ENCODE data around the gene ADRA1B. TPM values are rescaled to one million over a fixed set of nuclear protein-coding genes. Genes with fewer than 3 reads are reported as not detected.
A peak's percentile ranks its signal among the peaks of the same experiment; 100 is the strongest.

ADRA1B gene
- total RNA-seq, 1 experiment from 2014 or later = 0.29 TPM

- Histone ChIP-seq H3K4me1 (ENCODE audit: insufficient read depth, low read length) (peaks cover 20% of the 10 kb centered on the region), H2AFZ (ENCODE audit: low read length) (no peak overlapping the region), H3K9ac (ENCODE audit: low read length) (no peak overlapping the region), H3K4me3 (ENCODE audit: low read length) (no peak overlapping the region), H3K9me2 (replicated peaks; ENCODE audit: low read length) (no peaks in the 10 kb centered on the region), H3K79me2 (ENCODE audit: low read length) (no peaks in the 10 kb centered on the region), H3K9me3 (ENCODE audit: low read length) (no peaks in the 10 kb centered on the region), H3F3A (ENCODE audit: low read length, unreplicated experiment) (no peaks in the 10 kb centered on the region), H3K4me2 (ENCODE audit: low read length) (no peak overlapping the region), H3K27ac (ENCODE audit: low read length) (no peak overlapping the region), H3K36me3 (ENCODE audit: low read depth, low read length) (no peaks in the 10 kb centered on the region), H3K27me3 (ENCODE audit: low read length) (no peaks in the 10 kb centered on the region), H4K20me1 (ENCODE audit: low read length) (no peaks in the 10 kb centered on the region)
- ATAC-seq (no peak), DNase-seq (no peak)
- no TSS peak for BruUV-seq (replicated peaks)
- ChIA-PET CTCF (no interaction called here), POLR2A (ENCODE audit: unreplicated experiment) (no interaction called here)
- intact Hi-C loops (cut with micrococcal nuclease) = no loop called here
- no peak for TF ChIP-seq CTCF (conservative IDR thresholded peaks at IDR 0.05; ENCODE audit: low read depth, low read length)
- TF ChIP-seq EZH2phosphoT487 (IDR thresholded peaks at IDR 0.05; ENCODE audit: borderline replicate concordance, low read length) = no peak
- TF ChIP-seq EZH2 (IDR thresholded peaks at IDR 0.05; ENCODE audit: low read length, unreplicated experiment) = no peak
Observed at GRCh38 chr5:159971931-159972461, 55.7 kb downstream of the ADRA1B start.

- H3K27ac ChIP-seq (ENCODE audit: low read length) = no peak overlapping the region
- no peaks in the 10 kb centered on the region for H3K36me3 ChIP-seq (ENCODE audit: low read depth, low read length)
- no peak overlapping the region for H3K9ac ChIP-seq (ENCODE audit: low read length)
- H3K4me3 ChIP-seq (ENCODE audit: low read length) = no peak overlapping the region
- no peaks in the 10 kb centered on the region for H3K9me2 ChIP-seq (replicated peaks; ENCODE audit: low read length)
- ATAC-seq = no peak
- H3F3A ChIP-seq (ENCODE audit: low read length, unreplicated experiment) = no peaks in the 10 kb centered on the region
- H3K4me1 ChIP-seq (ENCODE audit: insufficient read depth, low read length) = peaks cover 20% of the 10 kb centered on the region
- intact Hi-C loops (cut with micrococcal nuclease) = no loop called here
- POLR2A ChIA-PET (ENCODE audit: unreplicated experiment) = no interaction called here
- H3K4me2 ChIP-seq (ENCODE audit: low read length) = no peak overlapping the region
- TF ChIP-seq EZH2 (IDR thresholded peaks at IDR 0.05; ENCODE audit: low read length, unreplicated experiment) (no peak), CTCF (conservative IDR thresholded peaks at IDR 0.05; ENCODE audit: low read depth, low read length) (no peak), EZH2phosphoT487 (IDR thresholded peaks at IDR 0.05; ENCODE audit: borderline replicate concordance, low read length) (no peak)
- BruUV-seq (replicated peaks) = no TSS peak
- DNase-seq = no peak
- H3K79me2 ChIP-seq (ENCODE audit: low read length) = no peaks in the 10 kb centered on the region
- no peak overlapping the region for H2AFZ ChIP-seq (ENCODE audit: low read length)
- CTCF ChIA-PET = no interaction called here
- no peaks in the 10 kb centered on the region for H3K9me3 ChIP-seq (ENCODE audit: low read length)
- H4K20me1 ChIP-seq (ENCODE audit: low read length) = no peaks in the 10 kb centered on the region
- H3K27me3 ChIP-seq (ENCODE audit: low read length) = no peaks in the 10 kb centered on the region
Observed at GRCh38 chr5:159972538-159973362, 56.5 kb downstream of the ADRA1B start.

GRCh38 chr5:159975462-159976019, 59.3 kb downstream of the ADRA1B start:
- ChIA-PET POLR2A (ENCODE audit: unreplicated experiment) (no interaction called here), CTCF (no interaction called here)
- Histone ChIP-seq H3K9me3 (ENCODE audit: low read length) (no peaks in the 10 kb centered on the region), H3K9me2 (replicated peaks; ENCODE audit: low read length) (no peaks in the 10 kb centered on the region), H3K4me2 (ENCODE audit: low read length) (no peak overlapping the region), H3K79me2 (ENCODE audit: low read length) (no peaks in the 10 kb centered on the region), H3K4me1 (ENCODE audit: insufficient read depth, low read length) (peaks cover 10% of the 10 kb centered on the region), H4K20me1 (ENCODE audit: low read length) (no peaks in the 10 kb centered on the region), H3F3A (ENCODE audit: low read length, unreplicated experiment) (no peaks in the 10 kb centered on the region), H3K36me3 (ENCODE audit: low read depth, low read length) (no peaks in the 10 kb centered on the region), H3K27ac (ENCODE audit: low read length) (no peak overlapping the region), H2AFZ (ENCODE audit: low read length) (no peak overlapping the region), H3K9ac (ENCODE audit: low read length) (no peak overlapping the region), H3K27me3 (ENCODE audit: low read length) (no peaks in the 10 kb centered on the region), H3K4me3 (ENCODE audit: low read length) (no peak overlapping the region)
- BruUV-seq (replicated peaks) = no TSS peak
- TF ChIP-seq EZH2phosphoT487 (IDR thresholded peaks at IDR 0.05; ENCODE audit: borderline replicate concordance, low read length) (no peak), CTCF (conservative IDR thresholded peaks at IDR 0.05; ENCODE audit: low read depth, low read length) (peak; percentile 44; the same call in 1 of the 2 replicates), EZH2 (IDR thresholded peaks at IDR 0.05; ENCODE audit: low read length, unreplicated experiment) (no peak)
- intact Hi-C loops (cut with micrococcal nuclease) = no loop called here
- peak; percentile 66 for DNase-seq
- ATAC-seq = peak; percentile 94
